ENCODE results near the gene HLA-DRB1.
"Not testable (repeated sequence)": the region's sequence is repeated elsewhere in the genome, so short reads cannot be mapped to it uniquely, and the experiment has no call there.

HLA-DRB1 gene

GRCh38 chr6:32589596-32590449 is at the start of gene HLA-DRB1:
Gene HLA-DRB1 (minus strand): TSS chr6:32589848. CDS start chr6:32589742, 106 bp downstream.
- no peak for DNase-seq (ENCODE audit: low read depth)

DNA sequence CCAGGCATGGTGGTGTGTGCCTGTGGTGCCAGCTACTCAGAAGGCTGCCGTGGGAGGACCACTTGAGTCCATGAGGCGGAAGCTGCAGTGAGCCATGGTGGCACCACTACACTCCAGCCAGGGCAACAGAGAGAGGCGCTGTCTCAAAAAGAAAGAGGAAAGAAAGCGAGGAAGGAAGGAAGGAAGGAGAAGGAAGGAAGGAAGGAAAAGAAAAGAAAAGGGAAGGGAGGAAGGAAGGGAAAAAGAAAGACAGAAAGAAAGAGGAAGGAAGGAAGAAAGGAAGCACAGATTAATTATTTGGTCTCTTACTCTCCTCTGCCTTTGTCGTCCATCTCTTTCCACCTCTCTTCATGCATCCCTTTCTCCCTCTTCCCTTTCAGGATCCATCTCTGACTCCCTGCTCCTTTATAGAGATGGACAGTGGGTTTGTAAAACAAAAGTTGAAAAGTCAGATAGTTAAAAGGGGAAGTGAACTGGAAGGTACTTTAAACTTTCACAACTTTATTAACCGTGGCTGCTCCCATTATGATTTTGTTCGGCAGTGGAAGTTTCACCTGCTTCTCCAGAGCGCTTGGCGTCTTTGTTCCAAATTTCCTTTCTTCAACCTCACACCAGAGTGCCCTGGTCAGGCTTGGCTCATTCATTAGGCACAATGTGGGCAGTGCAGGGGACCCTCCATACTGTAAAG is 49.0 kb upstream of the HLA-DRB1 start:
- DNase-seq (ENCODE audit: low read depth): no peak

DNA sequence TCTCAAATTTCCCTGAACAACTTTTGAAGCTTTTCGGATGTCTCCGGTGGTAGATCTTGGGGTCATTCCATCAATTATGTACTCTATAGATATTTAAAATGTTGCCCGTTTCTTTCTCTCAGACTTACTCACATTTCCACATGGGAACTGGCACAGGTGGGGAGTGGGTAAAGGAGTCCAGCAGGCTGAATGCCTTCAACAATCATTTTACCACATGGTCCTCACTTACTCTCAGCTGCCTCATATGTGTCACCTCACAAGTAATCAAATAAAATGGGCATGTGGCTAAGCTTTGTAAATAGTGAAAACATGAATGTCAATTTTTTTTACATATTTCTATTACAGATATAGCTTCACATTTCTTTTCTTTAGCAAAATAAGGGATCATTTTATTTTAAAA is 48.2 kb upstream of the HLA-DRB1 start:
- DNase-seq (ENCODE audit: low read depth): no peak

GRCh38 chr6:32637219-32637880 is 47.7 kb upstream of the HLA-DRB1 start, which contains the start of gene HLA-DQA1:
Gene HLA-DQA1 (plus strand): TSS chr6:32637406. CDS start chr6:32637459, 53 bp downstream.
- no peak for DNase-seq (ENCODE audit: low read depth)

- DNase-seq (ENCODE audit: low read depth): no peak
Observed at GRCh38 chr6:32635526-32636123, 46.0 kb upstream of the HLA-DRB1 start.

DNA sequence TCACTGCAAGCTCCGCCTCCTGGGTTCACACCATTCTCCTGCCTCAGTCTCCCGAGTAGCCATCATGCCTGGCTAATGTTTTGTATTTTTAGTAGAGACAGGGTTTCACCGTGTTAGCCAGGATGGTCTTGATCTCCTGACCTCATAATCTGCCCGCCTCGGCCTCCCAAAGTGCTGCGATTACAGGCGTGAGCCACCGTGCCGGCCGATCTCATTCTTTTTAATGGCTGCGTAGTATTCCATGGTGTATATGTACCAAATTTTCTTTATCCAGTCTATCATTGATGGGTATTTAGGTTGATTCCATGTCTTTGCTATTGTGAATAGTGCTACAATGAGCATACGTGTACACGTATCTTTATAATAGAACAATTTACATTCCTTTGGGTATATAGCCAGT is 40.1 kb upstream of the HLA-DRB1 start:
- DNase-seq (ENCODE audit: low read depth): not testable (repeated sequence)

- DNase-seq (ENCODE audit: low read depth): no peak
Observed at GRCh38 chr6:32627831-32628230, 38.2 kb upstream of the HLA-DRB1 start.

DNA sequence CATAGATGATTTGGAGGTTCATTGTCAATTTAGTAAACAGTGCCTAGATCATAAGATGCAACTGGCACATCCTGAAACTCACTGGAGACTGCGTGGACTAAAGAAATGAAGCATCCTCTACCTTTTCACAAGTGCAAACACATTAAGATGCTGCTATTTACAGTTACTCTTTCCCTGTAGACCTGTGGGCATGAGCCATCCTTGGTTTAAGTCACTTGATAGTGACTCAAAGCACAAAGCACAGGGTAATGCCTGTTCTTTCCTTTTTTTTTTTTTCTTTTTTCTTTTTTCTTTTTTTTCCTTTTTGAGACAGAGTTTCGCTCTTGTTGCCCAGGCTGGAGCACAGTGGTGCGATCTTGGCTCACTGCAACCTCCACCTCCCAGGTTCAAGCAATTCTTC is 37.6 kb upstream of the HLA-DRB1 start:
- no peak for DNase-seq (ENCODE audit: low read depth)

DNA sequence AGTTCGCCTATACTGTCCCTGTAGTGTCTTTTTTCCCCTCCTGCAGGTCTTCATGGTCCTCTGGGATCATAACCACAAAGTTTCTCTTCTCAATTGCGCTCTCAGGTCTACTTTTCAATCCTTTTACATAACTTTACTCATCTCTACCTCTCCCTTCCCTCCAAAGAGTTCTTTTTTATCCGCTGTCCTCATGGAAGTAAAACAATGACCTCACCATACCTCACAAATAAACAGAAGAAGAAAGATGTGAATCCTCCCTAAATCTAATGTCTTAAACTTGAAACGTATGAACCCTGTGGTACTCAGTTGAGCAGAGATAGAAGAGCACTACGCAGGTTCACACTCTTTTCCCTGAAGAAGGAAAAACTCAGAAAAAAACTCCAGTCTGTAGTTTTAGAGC is 35.5 kb upstream of the HLA-DRB1 start:
- no peak for DNase-seq (ENCODE audit: low read depth)

- no peak for DNase-seq (ENCODE audit: low read depth)
Observed at GRCh38 chr6:32624565-32624964, 34.9 kb upstream of the HLA-DRB1 start.

- no peak for DNase-seq (ENCODE audit: low read depth)
Observed at GRCh38 chr6:32623693-32624092, 34.0 kb upstream of the HLA-DRB1 start.

DNA sequence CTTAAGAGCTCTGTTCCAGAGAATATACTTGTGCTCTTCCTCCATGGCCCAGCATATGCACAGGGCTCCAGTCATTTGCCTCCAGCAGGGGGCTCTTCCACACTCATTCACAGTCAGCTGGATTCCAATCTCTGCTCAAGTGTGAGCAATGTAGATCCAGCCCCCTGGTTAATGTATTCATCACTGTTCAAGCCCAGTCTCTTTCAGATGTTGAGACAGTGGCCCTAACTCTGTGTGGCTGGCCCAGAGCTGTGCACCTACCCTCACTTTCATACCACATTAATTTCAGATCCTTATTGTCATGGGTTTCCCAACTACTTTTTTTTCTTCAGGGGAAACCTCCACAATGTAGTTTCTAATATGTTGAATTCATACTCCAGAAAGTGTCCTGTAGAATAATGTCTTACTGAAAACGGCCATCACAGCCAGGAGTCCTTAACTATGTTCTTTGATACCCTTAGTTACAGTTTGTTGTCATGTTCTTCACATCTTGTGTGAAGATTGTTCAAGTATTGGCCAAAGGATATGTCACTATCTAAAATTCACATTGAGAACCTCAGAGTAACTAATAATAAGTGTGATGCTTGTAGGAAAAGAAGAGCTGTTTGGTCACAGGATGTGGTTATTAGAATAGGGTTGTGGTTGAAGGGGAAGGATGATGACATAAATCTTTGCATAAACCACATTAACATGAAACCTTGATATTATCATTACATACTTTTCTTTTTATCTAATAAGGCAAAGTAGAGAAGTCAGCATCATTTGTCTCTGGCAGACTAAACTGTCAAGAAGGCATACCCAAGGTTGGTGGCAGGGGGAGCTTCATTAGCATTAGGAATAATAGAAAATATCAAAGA is 33.1 kb upstream of the HLA-DRB1 start:
- peak; percentile 14 for DNase-seq (ENCODE audit: low read depth)

DNA sequence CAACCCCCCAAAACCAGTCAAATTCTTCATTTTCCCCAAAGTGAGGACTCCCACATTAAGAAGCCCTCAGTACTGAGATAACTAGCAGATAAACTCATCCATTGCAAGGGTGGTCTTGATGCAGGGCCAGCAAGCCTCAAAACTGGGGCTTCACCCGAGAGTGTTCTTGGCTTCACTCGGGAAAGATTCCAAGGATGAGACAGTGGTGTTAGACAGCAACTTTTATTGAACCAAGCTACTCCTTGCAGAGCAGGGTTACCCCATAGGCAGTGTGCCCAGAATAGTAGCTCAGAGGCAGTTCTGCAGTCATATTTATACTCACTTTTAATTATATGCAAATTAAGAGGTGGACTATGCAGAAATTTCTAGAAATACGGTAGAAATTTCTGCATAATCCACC is 31.7 kb upstream of the HLA-DRB1 start:
- DNase-seq (ENCODE audit: low read depth): no peak

DNA sequence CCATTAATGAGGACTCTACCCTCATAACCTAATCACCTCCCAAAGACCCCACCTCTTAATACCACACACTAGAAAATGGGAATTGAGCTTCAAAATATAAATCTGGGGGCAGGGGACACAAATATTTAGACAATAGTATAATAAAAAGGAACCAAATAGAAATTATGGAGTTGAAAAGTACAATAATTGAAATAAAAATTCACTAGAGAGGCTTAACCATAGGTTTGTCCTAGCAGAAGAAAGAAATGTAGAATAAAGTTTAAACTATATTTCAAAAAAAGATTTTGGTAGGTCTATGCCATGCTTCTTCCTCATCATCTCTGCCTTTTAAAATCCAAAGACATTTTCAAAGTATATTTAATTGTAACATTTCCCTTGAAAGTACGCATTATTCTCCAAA is 28.1 kb upstream of the HLA-DRB1 start:
- DNase-seq (ENCODE audit: low read depth): no peak

- no peak for DNase-seq (ENCODE audit: low read depth)
Observed at GRCh38 chr6:32615885-32616532, 26.4 kb upstream of the HLA-DRB1 start.

DNA sequence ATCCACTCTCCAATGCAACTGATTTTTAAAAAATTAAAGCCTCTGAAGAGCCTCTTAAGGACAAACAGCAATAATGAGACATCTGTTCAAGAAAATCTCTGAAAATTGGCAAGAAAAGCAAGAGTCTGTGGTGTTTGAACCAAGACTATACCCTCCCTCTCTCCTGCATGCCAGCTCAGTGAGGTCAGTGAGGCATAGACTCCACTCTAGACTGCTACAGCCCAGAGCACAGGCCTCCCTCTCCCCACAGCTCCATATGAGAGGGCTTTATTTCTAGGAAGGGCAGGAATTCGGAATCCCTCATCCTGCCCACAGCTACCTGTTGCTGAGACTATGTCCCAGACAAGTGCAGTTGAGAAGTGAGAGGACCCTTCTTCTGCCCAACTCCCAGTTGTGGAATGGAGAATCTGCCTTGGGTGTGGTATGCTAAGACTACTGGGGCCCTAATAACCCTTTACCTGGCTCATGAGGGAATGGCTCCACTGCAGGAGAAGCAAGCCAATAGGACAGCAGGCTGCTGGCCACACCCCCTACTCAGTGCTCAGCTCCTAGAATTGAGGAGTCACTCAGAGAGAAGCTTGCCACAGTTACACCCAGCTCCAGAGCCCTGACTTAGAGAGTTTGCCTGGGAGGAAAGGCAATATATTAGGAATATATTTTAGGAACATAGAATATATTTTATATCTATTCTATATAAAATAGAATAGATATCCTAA is 24.9 kb upstream of the HLA-DRB1 start:
- no peak for DNase-seq (ENCODE audit: low read depth)

DNA sequence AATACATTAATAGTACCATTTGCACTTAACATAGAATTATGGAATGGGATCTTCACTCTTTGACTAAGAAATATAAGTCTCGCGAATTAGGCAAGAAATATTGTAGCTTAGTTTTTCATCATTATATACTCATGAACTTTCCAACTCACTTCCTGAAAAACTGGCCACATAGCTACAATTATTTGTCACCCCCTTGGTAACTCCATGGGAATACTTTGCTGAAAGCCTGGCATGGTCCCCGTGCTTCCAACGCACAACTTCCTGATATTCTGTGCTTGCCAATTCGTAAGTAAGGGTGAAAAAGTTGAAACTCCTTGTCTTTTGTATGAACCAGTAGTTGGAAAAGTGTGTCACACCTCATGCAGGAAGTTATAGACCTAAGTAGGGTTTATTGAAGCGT is 23.8 kb upstream of the HLA-DRB1 start:
- DNase-seq (ENCODE audit: low read depth): no peak

DNA sequence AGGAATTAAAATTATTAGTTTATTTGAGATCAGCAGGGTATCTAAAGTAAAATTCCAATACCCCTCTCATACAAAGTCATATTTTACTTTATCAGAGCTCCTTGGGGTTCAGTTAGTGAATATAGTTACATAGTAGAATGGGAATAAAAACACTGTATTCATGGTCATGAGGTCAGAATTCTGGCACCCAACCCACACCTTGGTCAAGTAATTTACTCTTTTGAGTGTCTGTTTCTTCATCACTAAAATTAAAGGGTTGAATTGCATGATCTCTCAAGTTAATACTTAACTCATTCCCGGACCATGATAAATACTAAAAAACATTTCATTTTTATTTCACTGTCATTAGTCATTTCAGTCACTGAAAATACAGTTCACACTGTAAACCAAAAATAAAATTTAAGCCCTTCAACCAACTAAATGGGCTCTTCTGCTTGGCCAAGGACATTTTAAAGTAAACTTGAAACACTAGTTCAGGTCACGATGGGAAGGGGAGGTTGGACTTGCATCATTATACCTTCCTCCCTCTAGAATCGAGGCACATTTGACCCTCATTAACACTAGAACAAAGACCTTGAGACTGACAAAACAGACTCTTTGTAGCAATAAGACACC is 21.1 kb upstream of the HLA-DRB1 start:
- DNase-seq (ENCODE audit: low read depth): no peak

DNA sequence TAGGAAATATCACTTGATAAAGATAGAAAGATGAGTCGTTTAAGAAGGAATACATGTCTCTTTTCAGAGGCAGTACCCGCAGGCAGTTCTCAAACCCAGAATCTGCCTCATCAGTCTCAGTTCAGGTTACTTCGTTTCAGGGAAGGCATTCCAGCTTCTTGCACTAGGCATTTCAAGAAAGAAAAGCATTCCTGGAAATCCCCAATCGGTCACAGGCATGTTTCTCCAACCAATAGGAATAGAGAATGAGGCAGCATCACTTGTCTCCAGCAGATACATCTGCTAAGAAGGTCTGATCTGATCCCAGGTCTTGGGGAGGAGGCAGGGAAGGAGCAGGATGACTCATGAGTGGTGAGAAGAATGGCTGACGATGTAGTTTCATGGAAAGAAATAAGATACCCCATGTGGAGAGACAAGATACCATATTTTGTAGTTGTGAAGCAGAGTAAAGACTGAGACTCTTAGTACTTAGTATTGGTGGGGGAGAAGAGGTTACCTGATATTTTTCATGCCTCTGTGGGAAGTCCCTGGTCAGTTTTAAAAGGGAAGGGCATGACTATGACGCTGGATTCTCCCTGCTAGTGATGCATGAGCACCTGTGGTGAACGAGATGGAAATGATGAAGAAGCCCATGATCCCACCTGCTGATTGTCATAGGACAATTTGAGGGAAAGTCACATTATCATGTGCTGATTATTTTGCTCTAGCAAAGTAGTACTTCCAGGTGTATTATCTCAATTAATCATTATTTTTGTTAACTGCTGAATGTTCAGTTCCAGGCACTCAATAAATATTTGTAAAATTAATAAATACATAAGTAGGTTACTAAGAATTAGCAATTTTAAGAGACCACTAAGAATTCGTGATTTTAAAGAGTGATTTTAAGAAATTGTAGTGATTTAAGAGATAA is 20.3 kb upstream of the HLA-DRB1 start:
- DNase-seq (ENCODE audit: low read depth): no peak

Data from stimulated activated CD8-positive, alpha-beta memory T cell treated with anti-CD3 and anti-CD28 coated beads, Interleukin-12 subunit alpha, Interleukin-12 subunit beta, amount 100 ng/mL, for 1 hour (primary cell).